Central memory CD4-positive, alpha-beta T cell (primary cell): ENCODE data around the gene CST1.

Experiments used
- DNase-seq: peaks from one replicate; pipeline ENCODE4 v3.0.0; 2022

CST1 gene

DNA sequence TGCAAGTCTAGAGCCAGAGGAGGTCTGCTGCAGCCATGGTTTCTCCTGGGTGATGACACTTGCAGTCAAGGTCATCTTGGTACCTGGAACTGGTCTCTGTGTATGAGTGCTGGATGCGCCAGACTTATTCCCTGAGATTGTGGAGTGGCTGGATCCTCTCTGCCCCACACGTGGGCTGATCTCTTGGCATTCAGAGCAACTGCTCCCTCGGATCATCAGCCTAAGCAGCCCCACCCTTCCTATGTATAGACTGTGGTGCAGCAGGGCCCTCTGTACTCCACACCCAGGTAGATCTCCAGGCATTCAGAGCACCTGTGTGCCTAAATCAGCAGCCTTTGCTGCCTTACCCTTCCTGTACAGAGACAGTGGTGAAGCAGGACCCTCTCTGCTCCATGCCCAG, 49.8 kb downstream of the CST1 start:
- no peak for DNase-seq

DNA sequence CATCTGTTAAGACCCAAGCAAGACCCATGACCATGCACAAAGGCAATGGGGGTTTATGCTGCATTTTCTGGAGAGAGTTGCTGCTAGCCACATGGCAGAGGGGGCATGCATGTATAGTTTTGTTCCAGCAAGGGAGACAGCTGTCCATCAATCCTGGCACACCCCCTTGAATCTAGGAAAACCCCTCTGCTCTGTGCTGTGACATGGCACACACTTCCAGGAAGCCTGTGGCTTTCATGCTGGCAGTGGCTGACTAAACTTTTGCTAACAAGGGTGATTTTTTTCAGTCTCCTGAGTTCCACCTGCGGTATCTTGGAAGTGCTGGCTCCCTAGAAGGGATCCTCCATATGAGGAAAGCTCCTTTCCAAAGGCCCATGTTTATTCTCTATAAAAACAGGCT, 52.8 kb downstream of the CST1 start:
- no peak for DNase-seq
